Measurements from ENCODE around the gene TGFB3.

Gene TGFB3

GRCh38 chr14:75981426-75982265, at the start of gene TGFB3:
Gene TGFB3, minus strand, starts transcription at chr14:75981995. Its CDS starts 1,102 bp downstream, at chr14:75980893.
- DNase-seq = peak; percentile 51
- TF ChIP-seq, protein P1, sequence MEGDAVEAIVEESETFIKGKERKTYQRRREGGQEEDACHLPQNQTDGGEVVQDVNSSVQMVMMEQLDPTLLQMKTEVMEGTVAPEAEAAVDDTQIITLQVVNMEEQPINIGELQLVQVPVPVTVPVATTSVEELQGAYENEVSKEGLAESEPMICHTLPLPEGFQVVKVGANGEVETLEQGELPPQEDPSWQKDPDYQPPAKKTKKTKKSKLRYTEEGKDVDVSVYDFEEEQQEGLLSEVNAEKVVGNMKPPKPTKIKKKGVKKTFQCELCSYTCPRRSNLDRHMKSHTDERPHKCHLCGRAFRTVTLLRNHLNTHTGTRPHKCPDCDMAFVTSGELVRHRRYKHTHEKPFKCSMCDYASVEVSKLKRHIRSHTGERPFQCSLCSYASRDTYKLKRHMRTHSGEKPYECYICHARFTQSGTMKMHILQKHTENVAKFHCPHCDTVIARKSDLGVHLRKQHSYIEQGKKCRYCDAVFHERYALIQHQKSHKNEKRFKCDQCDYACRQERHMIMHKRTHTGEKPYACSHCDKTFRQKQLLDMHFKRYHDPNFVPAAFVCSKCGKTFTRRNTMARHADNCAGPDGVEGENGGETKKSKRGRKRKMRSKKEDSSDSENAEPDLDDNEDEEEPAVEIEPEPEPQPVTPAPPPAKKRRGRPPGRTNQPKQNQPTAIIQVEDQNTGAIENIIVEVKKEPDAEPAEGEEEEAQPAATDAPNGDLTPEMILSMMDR (IDR thresholded peaks at IDR 0.05; ENCODE audit: low read depth, low read length) = no peak
- Histone ChIP-seq H3K36me3 (no peaks in the 10 kb centered on the region), H3K27ac (peak within 1 kb of the TSS; percentile 81), H3K9me3 (ENCODE audit: severe bottlenecking) (no peaks in the 10 kb centered on the region), H3K4me3 (ENCODE audit: low read depth, low read length) (peak within 1 kb of the TSS; percentile 62), H3K27me3 (ENCODE audit: insufficient read depth, low read depth, severe bottlenecking) (no peaks in the 10 kb centered on the region)

DNA sequence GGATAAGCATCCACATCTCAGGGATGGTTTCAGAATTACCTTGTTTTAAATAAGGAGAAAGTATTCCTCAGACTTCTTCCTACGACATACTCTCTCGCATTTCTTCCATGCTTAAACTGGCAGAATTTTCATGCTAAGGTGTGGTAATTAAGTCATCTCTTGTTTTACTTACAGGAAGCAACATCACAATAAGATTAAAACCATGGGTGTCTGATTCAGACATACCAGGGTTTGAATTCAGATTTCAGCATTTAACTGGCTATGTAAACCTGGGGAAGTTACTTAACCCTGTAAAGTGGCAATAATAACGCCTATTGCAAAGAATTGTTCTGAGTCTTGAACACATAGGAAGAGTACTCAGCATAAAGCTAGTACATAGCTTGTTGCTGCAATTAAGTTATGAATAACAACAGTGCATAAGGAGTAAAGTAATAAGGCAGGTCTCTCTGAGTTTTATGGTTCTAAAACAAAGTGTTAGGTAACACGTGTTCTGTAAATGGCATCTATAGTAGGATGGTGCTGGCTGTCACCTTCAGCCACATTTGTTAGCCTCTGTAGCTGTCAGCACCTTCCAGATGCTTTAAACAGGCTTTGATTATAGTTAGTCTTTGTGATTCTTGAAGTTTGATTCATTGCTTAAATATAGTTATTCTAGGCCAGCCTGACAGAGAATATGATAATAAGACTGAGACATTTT, 42.6 kb upstream of the TGFB3 start:
- no peak for DNase-seq
- Histone ChIP-seq H3K4me3 (ENCODE audit: low read depth, low read length) (no peak overlapping the region), H3K27ac (no peak overlapping the region), H3K36me3 (peaks cover 9% of the 10 kb centered on the region), H3K27me3 (ENCODE audit: insufficient read depth, low read depth, severe bottlenecking) (no peaks in the 10 kb centered on the region), H3K9me3 (ENCODE audit: severe bottlenecking) (no peaks in the 10 kb centered on the region)
- TF ChIP-seq, protein P1 (IDR thresholded peaks at IDR 0.05; ENCODE audit: low read depth, low read length) = no peak

DNA sequence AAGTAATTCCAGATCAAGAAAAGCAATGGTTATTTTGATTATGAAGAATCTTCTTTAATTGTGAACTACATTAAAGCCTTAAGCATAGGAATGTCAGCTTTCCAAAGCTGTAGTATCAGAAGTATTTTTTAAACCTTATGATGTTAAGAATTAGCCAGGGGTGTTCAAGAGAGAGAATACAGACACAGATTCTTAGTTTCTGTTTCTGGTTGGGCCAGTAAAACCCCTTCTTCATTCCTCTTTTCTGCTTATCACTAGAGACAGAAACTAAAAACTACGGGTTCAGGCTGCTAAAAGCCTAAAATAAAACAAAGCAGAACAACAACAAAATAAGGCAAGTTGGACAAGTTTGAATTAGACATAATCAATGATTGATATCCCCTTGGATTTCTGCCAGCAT, 42.0 kb upstream of the TGFB3 start:
- TF ChIP-seq, protein P1 (IDR thresholded peaks at IDR 0.05; ENCODE audit: low read depth, low read length) = no peak
- H3K27ac ChIP-seq = no peak overlapping the region
- no peak overlapping the region for H3K4me3 ChIP-seq (ENCODE audit: low read depth, low read length)
- no peaks in the 10 kb centered on the region for H3K9me3 ChIP-seq (ENCODE audit: severe bottlenecking)
- no peaks in the 10 kb centered on the region for H3K27me3 ChIP-seq (ENCODE audit: insufficient read depth, low read depth, severe bottlenecking)
- H3K36me3 ChIP-seq = peaks cover 9% of the 10 kb centered on the region
- no peak for DNase-seq

DNA sequence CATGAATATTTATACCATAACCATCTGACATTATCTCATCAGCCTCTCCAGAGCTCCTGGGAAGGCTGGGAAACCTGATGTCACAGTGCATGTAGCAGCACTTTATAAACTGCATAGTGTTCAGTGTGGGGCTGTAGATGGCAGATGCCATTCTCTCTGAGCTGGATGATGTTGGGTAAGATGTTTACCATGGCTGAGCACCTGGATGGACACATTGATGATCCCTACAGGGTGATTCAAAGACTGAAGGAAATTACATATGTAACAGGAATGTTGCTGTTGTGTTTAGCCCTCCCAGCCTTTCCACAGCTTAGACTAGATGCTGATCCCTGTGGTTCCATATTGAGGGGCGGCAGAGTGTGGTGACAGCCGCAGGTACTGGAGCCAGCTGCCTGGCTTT, 41.2 kb upstream of the TGFB3 start:
- Histone ChIP-seq H3K9me3 (ENCODE audit: severe bottlenecking) (no peaks in the 10 kb centered on the region), H3K4me3 (ENCODE audit: low read depth, low read length) (no peak overlapping the region), H3K27ac (no peak overlapping the region), H3K27me3 (ENCODE audit: insufficient read depth, low read depth, severe bottlenecking) (no peaks in the 10 kb centered on the region), H3K36me3 (peaks cover 9% of the 10 kb centered on the region)
- DNase-seq = no peak
- TF ChIP-seq, protein P1 (IDR thresholded peaks at IDR 0.05; ENCODE audit: low read depth, low read length) = no peak

- TF ChIP-seq, protein P1 (IDR thresholded peaks at IDR 0.05; ENCODE audit: low read depth, low read length) = no peak
- DNase-seq = no peak
- Histone ChIP-seq H3K27me3 (ENCODE audit: insufficient read depth, low read depth, severe bottlenecking) (no peaks in the 10 kb centered on the region), H3K4me3 (ENCODE audit: low read depth, low read length) (no peak overlapping the region), H3K27ac (no peak overlapping the region), H3K36me3 (peaks cover 9% of the 10 kb centered on the region), H3K9me3 (ENCODE audit: severe bottlenecking) (no peaks in the 10 kb centered on the region)
Observed at GRCh38 chr14:76019676-76020075, 37.9 kb upstream of the TGFB3 start.

Data from WERI-Rb-1 (cell line).